ENCODE data around the gene CD3E. TPM values are rescaled to one million over a fixed set of nuclear protein-coding genes. Genes with fewer than 3 reads are reported as not detected.

Gene CD3E
- total and polyA plus RNA-seq, 9 of the 15 experiments (the other 6 are each of a cell fraction or from before 2014, with no cell fraction given), result 0.07 to 0.62 (median 0.19) TPM; not detected in 5

GRCh38 chr11:118342503-118343161 is 38.1 kb downstream of the CD3E start, which contains the start of gene CD3D (continued):
- TF ChIP-seq, protein P1, sequence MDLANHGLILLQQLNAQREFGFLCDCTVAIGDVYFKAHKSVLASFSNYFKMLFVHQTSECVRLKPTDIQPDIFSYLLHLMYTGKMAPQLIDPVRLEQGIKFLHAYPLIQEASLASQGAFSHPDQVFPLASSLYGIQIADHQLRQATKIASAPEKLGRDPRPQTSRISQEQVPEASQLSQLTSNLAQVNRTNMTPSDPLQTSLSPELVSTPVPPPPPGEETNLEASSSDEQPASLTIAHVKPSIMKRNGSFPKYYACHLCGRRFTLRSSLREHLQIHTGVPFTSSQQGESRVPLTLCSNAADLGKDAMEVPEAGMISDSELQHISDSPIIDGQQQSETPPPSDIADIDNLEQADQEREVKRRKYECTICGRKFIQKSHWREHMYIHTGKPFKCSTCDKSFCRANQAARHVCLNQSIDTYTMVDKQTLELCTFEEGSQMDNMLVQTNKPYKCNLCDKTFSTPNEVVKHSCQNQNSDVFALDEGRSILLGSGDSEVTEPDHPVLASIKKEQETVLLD (IDR thresholded peaks at IDR 0.05), result peak; percentile 64; the same call in 1 of the 2 replicates
- no peak for TF ChIP-seq TAF7 (tag; IDR thresholded peaks at IDR 0.05)
- TF ChIP-seq ASH1L (IDR thresholded peaks at IDR 0.05; ENCODE audit: borderline replicate concordance, low read depth, partially characterized antibody), result no peak
- TF ChIP-seq, protein P2, sequence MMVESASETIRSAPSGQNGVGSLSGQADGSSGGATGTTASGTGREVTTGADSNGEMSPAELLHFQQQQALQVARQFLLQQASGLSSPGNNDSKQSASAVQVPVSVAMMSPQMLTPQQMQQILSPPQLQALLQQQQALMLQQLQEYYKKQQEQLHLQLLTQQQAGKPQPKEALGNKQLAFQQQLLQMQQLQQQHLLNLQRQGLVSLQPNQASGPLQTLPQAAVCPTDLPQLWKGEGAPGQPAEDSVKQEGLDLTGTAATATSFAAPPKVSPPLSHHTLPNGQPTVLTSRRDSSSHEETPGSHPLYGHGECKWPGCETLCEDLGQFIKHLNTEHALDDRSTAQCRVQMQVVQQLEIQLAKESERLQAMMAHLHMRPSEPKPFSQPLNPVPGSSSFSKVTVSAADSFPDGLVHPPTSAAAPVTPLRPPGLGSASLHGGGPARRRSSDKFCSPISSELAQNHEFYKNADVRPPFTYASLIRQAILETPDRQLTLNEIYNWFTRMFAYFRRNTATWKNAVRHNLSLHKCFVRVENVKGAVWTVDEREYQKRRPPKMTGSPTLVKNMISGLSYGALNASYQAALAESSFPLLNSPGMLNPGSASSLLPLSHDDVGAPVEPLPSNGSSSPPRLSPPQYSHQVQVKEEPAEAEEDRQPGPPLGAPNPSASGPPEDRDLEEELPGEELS (CRISPR knock-in tag; IDR thresholded peaks at IDR 0.05; ENCODE audit: borderline replicate concordance), result no peak
- TF ChIP-seq ZNF197 (CRISPR knock-in tag; IDR thresholded peaks at IDR 0.05; ENCODE audit: low read depth), result no peak
- 0 out of 2 replicates have a peak, but pooled peaks have one; percentile 48 for TF ChIP-seq SPI1 (IDR thresholded peaks at IDR 0.05; ENCODE audit: borderline replicate concordance, low read depth, low read length)
- TF ChIP-seq, protein P3, sequence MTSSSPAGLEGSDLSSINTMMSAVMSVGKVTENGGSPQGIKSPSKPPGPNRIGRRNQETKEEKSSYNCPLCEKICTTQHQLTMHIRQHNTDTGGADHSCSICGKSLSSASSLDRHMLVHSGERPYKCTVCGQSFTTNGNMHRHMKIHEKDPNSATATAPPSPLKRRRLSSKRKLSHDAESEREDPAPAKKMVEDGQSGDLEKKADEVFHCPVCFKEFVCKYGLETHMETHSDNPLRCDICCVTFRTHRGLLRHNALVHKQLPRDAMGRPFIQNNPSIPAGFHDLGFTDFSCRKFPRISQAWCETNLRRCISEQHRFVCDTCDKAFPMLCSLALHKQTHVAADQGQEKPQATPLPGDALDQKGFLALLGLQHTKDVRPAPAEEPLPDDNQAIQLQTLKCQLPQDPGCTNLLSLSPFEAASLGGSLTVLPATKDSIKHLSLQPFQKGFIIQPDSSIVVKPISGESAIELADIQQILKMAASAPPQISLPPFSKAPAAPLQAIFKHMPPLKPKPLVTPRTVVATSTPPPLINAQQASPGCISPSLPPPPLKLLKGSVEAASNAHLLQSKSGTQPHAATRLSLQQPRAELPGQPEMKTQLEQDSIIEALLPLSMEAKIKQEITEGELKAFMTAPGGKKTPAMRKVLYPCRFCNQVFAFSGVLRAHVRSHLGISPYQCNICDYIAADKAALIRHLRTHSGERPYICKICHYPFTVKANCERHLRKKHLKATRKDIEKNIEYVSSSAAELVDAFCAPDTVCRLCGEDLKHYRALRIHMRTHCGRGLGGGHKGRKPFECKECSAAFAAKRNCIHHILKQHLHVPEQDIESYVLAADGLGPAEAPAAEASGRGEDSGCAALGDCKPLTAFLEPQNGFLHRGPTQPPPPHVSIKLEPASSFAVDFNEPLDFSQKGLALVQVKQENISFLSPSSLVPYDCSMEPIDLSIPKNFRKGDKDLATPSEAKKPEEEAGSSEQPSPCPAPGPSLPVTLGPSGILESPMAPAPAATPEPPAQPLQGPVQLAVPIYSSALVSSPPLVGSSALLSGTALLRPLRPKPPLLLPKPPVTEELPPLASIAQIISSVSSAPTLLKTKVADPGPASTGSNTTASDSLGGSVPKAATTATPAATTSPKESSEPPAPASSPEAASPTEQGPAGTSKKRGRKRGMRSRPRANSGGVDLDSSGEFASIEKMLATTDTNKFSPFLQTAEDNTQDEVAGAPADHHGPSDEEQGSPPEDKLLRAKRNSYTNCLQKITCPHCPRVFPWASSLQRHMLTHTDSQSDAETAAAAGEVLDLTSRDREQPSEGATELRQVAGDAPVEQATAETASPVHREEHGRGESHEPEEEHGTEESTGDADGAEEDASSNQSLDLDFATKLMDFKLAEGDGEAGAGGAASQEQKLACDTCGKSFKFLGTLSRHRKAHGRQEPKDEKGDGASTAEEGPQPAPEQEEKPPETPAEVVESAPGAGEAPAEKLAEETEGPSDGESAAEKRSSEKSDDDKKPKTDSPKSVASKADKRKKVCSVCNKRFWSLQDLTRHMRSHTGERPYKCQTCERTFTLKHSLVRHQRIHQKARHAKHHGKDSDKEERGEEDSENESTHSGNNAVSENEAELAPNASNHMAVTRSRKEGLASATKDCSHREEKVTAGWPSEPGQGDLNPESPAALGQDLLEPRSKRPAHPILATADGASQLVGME (CRISPR knock-in tag; IDR thresholded peaks at IDR 0.05), result no peak
- peak; percentile 55 for TF ChIP-seq RBBP5 (IDR thresholded peaks at IDR 0.05; ENCODE audit: borderline replicate concordance, insufficient read depth, low read length, poor library complexity, severe bottlenecking)
- peak; percentile 45; the same call in 1 of the 2 replicates for TF ChIP-seq CREM (IDR thresholded peaks at IDR 0.05; ENCODE audit: low read depth)
- TF ChIP-seq ETV5 (CRISPR knock-in tag; IDR thresholded peaks at IDR 0.05; ENCODE audit: low read depth), result peak; percentile 96
- TF ChIP-seq, protein P4, sequence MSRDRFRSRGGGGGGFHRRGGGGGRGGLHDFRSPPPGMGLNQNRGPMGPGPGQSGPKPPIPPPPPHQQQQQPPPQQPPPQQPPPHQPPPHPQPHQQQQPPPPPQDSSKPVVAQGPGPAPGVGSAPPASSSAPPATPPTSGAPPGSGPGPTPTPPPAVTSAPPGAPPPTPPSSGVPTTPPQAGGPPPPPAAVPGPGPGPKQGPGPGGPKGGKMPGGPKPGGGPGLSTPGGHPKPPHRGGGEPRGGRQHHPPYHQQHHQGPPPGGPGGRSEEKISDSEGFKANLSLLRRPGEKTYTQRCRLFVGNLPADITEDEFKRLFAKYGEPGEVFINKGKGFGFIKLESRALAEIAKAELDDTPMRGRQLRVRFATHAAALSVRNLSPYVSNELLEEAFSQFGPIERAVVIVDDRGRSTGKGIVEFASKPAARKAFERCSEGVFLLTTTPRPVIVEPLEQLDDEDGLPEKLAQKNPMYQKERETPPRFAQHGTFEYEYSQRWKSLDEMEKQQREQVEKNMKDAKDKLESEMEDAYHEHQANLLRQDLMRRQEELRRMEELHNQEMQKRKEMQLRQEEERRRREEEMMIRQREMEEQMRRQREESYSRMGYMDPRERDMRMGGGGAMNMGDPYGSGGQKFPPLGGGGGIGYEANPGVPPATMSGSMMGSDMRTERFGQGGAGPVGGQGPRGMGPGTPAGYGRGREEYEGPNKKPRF (IDR thresholded peaks at IDR 0.05; ENCODE audit: low read depth, low read length), result no peak
- no peak for TF ChIP-seq CEBPG (CRISPR knock-in tag; IDR thresholded peaks at IDR 0.05)
- no peak for TF ChIP-seq CEBPG (tag; conservative IDR thresholded peaks at IDR 0.05 in 1 of 2, IDR thresholded peaks at IDR 0.05 in 1 of 2)
- TF ChIP-seq MLX (CRISPR knock-in tag; conservative IDR thresholded peaks at IDR 0.05), result no peak

Data from K562 (cell line).